GM20431 (cell line): Measurements from ENCODE around the gene LSAMP.
"Not testable (repeated sequence)": the region's sequence is repeated elsewhere in the genome, so short reads cannot be mapped to it uniquely, and the experiment has no call there.

ENCODE experiments used
- in situ Hi-C: fragments of 300-500 bp; cut with MseI, MboI; formaldehyde crosslinking; loops from one replicate; pipeline ENCODE4 v1.15.0; 2020; ENCODE audit warnings: low sequenced_read_pairs; ENCODE audit not compliant: unreplicated experiment

The LSAMP gene

GRCh38 chr3:116070516-116071278 is 374.6 kb downstream of the LSAMP start:
- in situ Hi-C loops, result not testable (repeated sequence)

- in situ Hi-C loops, result no loop called here
These were observed 375.2 kb downstream of the LSAMP start for GRCh38 chr3:116070061-116070460.

GRCh38 chr3:116069024-116069423 is 376.3 kb downstream of the LSAMP start:
- in situ Hi-C loops, result no loop called here

GRCh38 chr3:116067326-116067725 is 378.0 kb downstream of the LSAMP start:
- in situ Hi-C loops, result no loop called here

GRCh38 chr3:116065501-116065900 is 379.8 kb downstream of the LSAMP start:
- in situ Hi-C loops, result no loop called here

- in situ Hi-C loops, result no loop called here
These were observed 380.6 kb downstream of the LSAMP start for GRCh38 chr3:116064646-116065045.

GRCh38 chr3:116059421-116060096 is 385.7 kb downstream of the LSAMP start:
- in situ Hi-C loops, result no loop called here

GRCh38 chr3:116058844-116059243 is 386.4 kb downstream of the LSAMP start:
- in situ Hi-C loops, result no loop called here

GRCh38 chr3:116057400-116058006 is 387.8 kb downstream of the LSAMP start:
- in situ Hi-C loops, result no loop called here

GRCh38 chr3:116056280-116056679 is 389.0 kb downstream of the LSAMP start:
- in situ Hi-C loops, result no loop called here

GRCh38 chr3:116053017-116053416 is 392.3 kb downstream of the LSAMP start:
- in situ Hi-C loops, result no loop called here

GRCh38 chr3:116052602-116053001 is 392.7 kb downstream of the LSAMP start:
- in situ Hi-C loops, result no loop called here

GRCh38 chr3:116051586-116051985 is 393.7 kb downstream of the LSAMP start:
- in situ Hi-C loops, result no loop called here

- in situ Hi-C loops, result no loop called here
These were observed 394.2 kb downstream of the LSAMP start for GRCh38 chr3:116051040-116051439.

- in situ Hi-C loops, result no loop called here
These were observed 394.9 kb downstream of the LSAMP start for GRCh38 chr3:116050311-116050915.

- in situ Hi-C loops, result no loop called here
These were observed 396.3 kb downstream of the LSAMP start for GRCh38 chr3:116048991-116049390.

- in situ Hi-C loops, result no loop called here
These were observed 398.9 kb downstream of the LSAMP start for GRCh38 chr3:116046350-116046749.

- in situ Hi-C loops, result no loop called here
These were observed 400.0 kb downstream of the LSAMP start for GRCh38 chr3:116045314-116045713.

GRCh38 chr3:116040152-116040551 is 405.1 kb downstream of the LSAMP start:
- in situ Hi-C loops, result no loop called here

GRCh38 chr3:116039651-116039985 is 405.7 kb downstream of the LSAMP start:
- in situ Hi-C loops, result no loop called here
